Measurements from ENCODE around the gene ASAP2.
A peak's percentile ranks its signal among the peaks of the same experiment; 100 is the strongest.

ASAP2 gene

GRCh38 chr2:9332136-9332852, 125.7 kb downstream of the ASAP2 start:
- H3K4me3 ChIP-seq (ENCODE audit: extremely low read depth, insufficient read depth, low read length, poor library complexity, severe bottlenecking): no peak overlapping the region
- WGBS, 2 experiments (ENCODE audit: insufficient coverage in 2 of 2): 95 to 97% methylated on average over 10 to 11 of the region's 13 CpGs
- peaks cover 61% of the 10 kb centered on the region for H3K36me3 ChIP-seq (ENCODE audit: control insufficient read depth, insufficient read depth, low read length)
- peak overlapping the region; percentile 70 for H3K27ac ChIP-seq (ENCODE audit: low read depth, low read length, severe bottlenecking)
- peaks cover 51% of the 10 kb centered on the region for H3K4me1 ChIP-seq (ENCODE audit: control insufficient read depth, insufficient read depth, low read length, poor library complexity, severe bottlenecking)
- no peaks in the 10 kb centered on the region for H3K9me3 ChIP-seq (ENCODE audit: control insufficient read depth, low read length)

GRCh38 chr2:9332853-9333245, 126.2 kb downstream of the ASAP2 start:
- Histone ChIP-seq H3K27ac (ENCODE audit: low read depth, low read length, severe bottlenecking) (no peak overlapping the region), H3K9me3 (ENCODE audit: control insufficient read depth, low read length) (no peaks in the 10 kb centered on the region), H3K36me3 (ENCODE audit: control insufficient read depth, insufficient read depth, low read length) (peaks cover 66% of the 10 kb centered on the region), H3K4me1 (ENCODE audit: control insufficient read depth, insufficient read depth, low read length, poor library complexity, severe bottlenecking) (peaks cover 46% of the 10 kb centered on the region), H3K4me3 (ENCODE audit: extremely low read depth, insufficient read depth, low read length, poor library complexity, severe bottlenecking) (no peak overlapping the region)
- 96 to 100% methylated on average over 1 to 5 of the region's 6 CpGs for WGBS, 2 experiments (ENCODE audit: insufficient coverage in 2 of 2)

- Histone ChIP-seq H3K9me3 (ENCODE audit: control insufficient read depth, low read length) (no peaks in the 10 kb centered on the region), H3K4me3 (ENCODE audit: extremely low read depth, insufficient read depth, low read length, poor library complexity, severe bottlenecking) (no peak overlapping the region), H3K27ac (ENCODE audit: low read depth, low read length, severe bottlenecking) (no peak overlapping the region), H3K4me1 (ENCODE audit: control insufficient read depth, insufficient read depth, low read length, poor library complexity, severe bottlenecking) (peaks cover 38% of the 10 kb centered on the region), H3K36me3 (ENCODE audit: control insufficient read depth, insufficient read depth, low read length) (peaks cover 69% of the 10 kb centered on the region)
- 59 to 85% methylated on average over 5 of the region's 7 CpGs for WGBS, 2 experiments (ENCODE audit: insufficient coverage in 2 of 2)
These were observed 127.1 kb downstream of the ASAP2 start for GRCh38 chr2:9333591-9334171.

- Histone ChIP-seq H3K36me3 (ENCODE audit: control insufficient read depth, insufficient read depth, low read length) (peaks cover 73% of the 10 kb centered on the region), H3K27ac (ENCODE audit: low read depth, low read length, severe bottlenecking) (no peak overlapping the region)
- WGBS, 2 experiments (ENCODE audit: insufficient coverage in 2 of 2): 95 to 98% methylated on average over 13 to 14 of the region's 14 CpGs
These were observed 128.1 kb downstream of the ASAP2 start for GRCh38 chr2:9334761-9335160.

GRCh38 chr2:9335322-9335832, 128.8 kb downstream of the ASAP2 start:
- H3K4me1 ChIP-seq (ENCODE audit: control insufficient read depth, insufficient read depth, low read length, poor library complexity, severe bottlenecking): peaks cover 22% of the 10 kb centered on the region
- 95 to 100% methylated on average over 3 to 4 of the region's 6 CpGs for WGBS, 2 experiments (ENCODE audit: insufficient coverage in 2 of 2)
- H3K4me3 ChIP-seq (ENCODE audit: extremely low read depth, insufficient read depth, low read length, poor library complexity, severe bottlenecking): no peak overlapping the region
- H3K9me3 ChIP-seq (ENCODE audit: control insufficient read depth, low read length): no peaks in the 10 kb centered on the region
- H3K36me3 ChIP-seq (ENCODE audit: control insufficient read depth, insufficient read depth, low read length): peaks cover 72% of the 10 kb centered on the region
- H3K27ac ChIP-seq (ENCODE audit: low read depth, low read length, severe bottlenecking): no peak overlapping the region

More at GRCh38 chr2:9334761-9335160, 128.1 kb downstream of the ASAP2 start:
- Histone ChIP-seq H3K9me3 (ENCODE audit: control insufficient read depth, low read length) (no peaks in the 10 kb centered on the region), H3K4me3 (ENCODE audit: extremely low read depth, insufficient read depth, low read length, poor library complexity, severe bottlenecking) (no peak overlapping the region), H3K4me1 (ENCODE audit: control insufficient read depth, insufficient read depth, low read length, poor library complexity, severe bottlenecking) (peaks cover 27% of the 10 kb centered on the region)

- WGBS, 2 experiments (ENCODE audit: insufficient coverage in 2 of 2): 90% methylated on average over 2 of the region's 2 CpGs; no CpG with 5 or more reads in 1 of the 2 experiments
- Histone ChIP-seq H3K9me3 (ENCODE audit: control insufficient read depth, low read length) (no peaks in the 10 kb centered on the region), H3K27ac (ENCODE audit: low read depth, low read length, severe bottlenecking) (no peak overlapping the region), H3K4me3 (ENCODE audit: extremely low read depth, insufficient read depth, low read length, poor library complexity, severe bottlenecking) (no peak overlapping the region), H3K4me1 (ENCODE audit: control insufficient read depth, insufficient read depth, low read length, poor library complexity, severe bottlenecking) (peaks cover 14% of the 10 kb centered on the region), H3K36me3 (ENCODE audit: control insufficient read depth, insufficient read depth, low read length) (peaks cover 73% of the 10 kb centered on the region)
These were observed 129.6 kb downstream of the ASAP2 start for GRCh38 chr2:9336241-9336575.

- H3K4me1 ChIP-seq (ENCODE audit: control insufficient read depth, insufficient read depth, low read length, poor library complexity, severe bottlenecking): peaks cover 9% of the 10 kb centered on the region
- H3K27ac ChIP-seq (ENCODE audit: low read depth, low read length, severe bottlenecking): no peak overlapping the region
- WGBS, 2 experiments (ENCODE audit: insufficient coverage in 2 of 2): 94 to 95% methylated on average over 10 of the region's 14 CpGs
- H3K36me3 ChIP-seq (ENCODE audit: control insufficient read depth, insufficient read depth, low read length): peaks cover 76% of the 10 kb centered on the region
- no peaks in the 10 kb centered on the region for H3K9me3 ChIP-seq (ENCODE audit: control insufficient read depth, low read length)
- no peak overlapping the region for H3K4me3 ChIP-seq (ENCODE audit: extremely low read depth, insufficient read depth, low read length, poor library complexity, severe bottlenecking)
These were observed 130.1 kb downstream of the ASAP2 start for GRCh38 chr2:9336576-9337314.

GRCh38 chr2:9337901-9338300, 131.3 kb downstream of the ASAP2 start:
- peaks cover under 1% of the 10 kb centered on the region for H3K4me1 ChIP-seq (ENCODE audit: control insufficient read depth, insufficient read depth, low read length, poor library complexity, severe bottlenecking)
- no peak overlapping the region for H3K4me3 ChIP-seq (ENCODE audit: extremely low read depth, insufficient read depth, low read length, poor library complexity, severe bottlenecking)
- no peak overlapping the region for H3K27ac ChIP-seq (ENCODE audit: low read depth, low read length, severe bottlenecking)
- 94 to 95% methylated on average over 8 of the region's 8 CpGs for WGBS, 2 experiments (ENCODE audit: insufficient coverage in 2 of 2)
- H3K9me3 ChIP-seq (ENCODE audit: control insufficient read depth, low read length): no peaks in the 10 kb centered on the region
- peaks cover 83% of the 10 kb centered on the region for H3K36me3 ChIP-seq (ENCODE audit: control insufficient read depth, insufficient read depth, low read length)

- Histone ChIP-seq H3K4me1 (ENCODE audit: control insufficient read depth, insufficient read depth, low read length, poor library complexity, severe bottlenecking) (peaks cover 4% of the 10 kb centered on the region), H3K36me3 (ENCODE audit: control insufficient read depth, insufficient read depth, low read length) (peaks cover 92% of the 10 kb centered on the region), H3K4me3 (ENCODE audit: extremely low read depth, insufficient read depth, low read length, poor library complexity, severe bottlenecking) (no peak overlapping the region), H3K9me3 (ENCODE audit: control insufficient read depth, low read length) (no peaks in the 10 kb centered on the region), H3K27ac (ENCODE audit: low read depth, low read length, severe bottlenecking) (no peak overlapping the region)
- WGBS, 2 experiments (ENCODE audit: insufficient coverage in 2 of 2): 96 to 98% methylated on average over 11 of the region's 12 CpGs
These were observed 134.8 kb downstream of the ASAP2 start for GRCh38 chr2:9341337-9341887.

- H3K4me3 ChIP-seq (ENCODE audit: extremely low read depth, insufficient read depth, low read length, poor library complexity, severe bottlenecking): no peak overlapping the region
- H3K9me3 ChIP-seq (ENCODE audit: control insufficient read depth, low read length): no peaks in the 10 kb centered on the region
- WGBS, 2 experiments (ENCODE audit: insufficient coverage in 2 of 2): 95 to 99% methylated on average over 6 to 8 of the region's 8 CpGs
- H3K36me3 ChIP-seq (ENCODE audit: control insufficient read depth, insufficient read depth, low read length): peaks cover 93% of the 10 kb centered on the region
- no peak overlapping the region for H3K27ac ChIP-seq (ENCODE audit: low read depth, low read length, severe bottlenecking)
- H3K4me1 ChIP-seq (ENCODE audit: control insufficient read depth, insufficient read depth, low read length, poor library complexity, severe bottlenecking): peaks cover 4% of the 10 kb centered on the region
These were observed 136.0 kb downstream of the ASAP2 start for GRCh38 chr2:9342659-9343058.

All from mesodermal cell (in vitro differentiated cells).